Glutamatergic neuron (in vitro differentiated cells): ENCODE results near the gene ARPC1A. TPM values are rescaled to one million over a fixed set of nuclear protein-coding genes. Genes with fewer than 3 reads are reported as not detected.
"Not testable (repeated sequence)": the region's sequence is repeated elsewhere in the genome, so short reads cannot be mapped to it uniquely, and the experiment has no call there.

ENCODE experiments used
- DNase-seq: peaks from one replicate; pipeline ENCODE4 v3.0.0; 2022
- H3K27ac Mint-ChIP-seq: one replicate; pipeline ENCODE4 v1.8.0; 2020; ENCODE audit warnings: mild to moderate bottlenecking, mixed read lengths, inconsistent platforms; ENCODE audit not compliant: unreplicated experiment
- H3K27me3 Mint-ChIP-seq: one replicate; pipeline ENCODE4 v1.8.0; 2020; ENCODE audit warnings: mild to moderate bottlenecking, moderate library complexity, mixed read lengths, inconsistent platforms; ENCODE audit not compliant: unreplicated experiment
- H3K36me3 Mint-ChIP-seq: one replicate; pipeline ENCODE4 v1.8.0; 2020; ENCODE audit warnings: mild to moderate bottlenecking, mixed read lengths, inconsistent platforms; ENCODE audit not compliant: unreplicated experiment
- H3K4me1 Mint-ChIP-seq: one replicate; pipeline ENCODE4 v1.8.0; 2020; ENCODE audit warnings: mild to moderate bottlenecking, low read depth, mixed read lengths, inconsistent platforms; ENCODE audit not compliant: unreplicated experiment
- H3K4me3 Mint-ChIP-seq: one replicate; pipeline ENCODE4 v1.8.0; 2020; ENCODE audit warnings: mild to moderate bottlenecking, mixed read lengths, inconsistent platforms; ENCODE audit not compliant: unreplicated experiment
- H3K9me3 Mint-ChIP-seq: one replicate; pipeline ENCODE4 v1.8.0; 2020; ENCODE audit warnings: mild to moderate bottlenecking, moderate library complexity, mixed read lengths, inconsistent platforms; ENCODE audit not compliant: unreplicated experiment
- total RNA-seq: library from RNA; stranded (reverse); fragmentation: NEBNext Ultra II Directional; extraction: Animal tissue kit (Norgen Biotek cat#: 25700); gene quantifications from one replicate; pipeline ENCODE4 v1.2.1, GENCODE V29; 2021; ENCODE audit not compliant: unreplicated experiment
- TF ChIP-seq, protein P1 (sequence below): fragments of 200-600 bp; sonication (generic); IDR thresholded peaks from one replicate; pipeline ENCODE4 v1.5.0; 2021; ENCODE audit not compliant: partially characterized antibody, unreplicated experiment

Gene ARPC1A
- total RNA-seq, 1 donor from 2014 or later, result 173 TPM

DNA sequence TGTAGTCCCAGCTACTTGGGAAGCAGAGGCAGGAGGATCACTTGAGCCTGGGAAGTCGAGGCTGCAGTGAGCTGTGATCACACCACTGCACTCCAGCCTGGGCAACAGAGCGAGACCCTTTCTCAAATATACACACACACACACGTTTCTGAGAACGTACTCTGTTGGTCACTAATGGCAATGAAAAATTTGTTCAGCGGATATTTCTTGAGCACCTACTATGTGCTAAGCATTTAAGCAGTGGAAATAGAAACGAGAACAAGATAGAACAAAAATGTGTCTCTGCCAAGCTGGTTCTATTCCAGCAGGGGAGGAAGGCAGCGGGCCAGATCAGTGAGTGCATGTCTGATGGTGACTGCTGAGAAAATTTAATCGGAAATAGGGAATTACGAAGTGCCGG, 57.5 kb downstream of the ARPC1A start:
- DNase-seq, result no peak
- no peaks in the 10 kb centered on the region for H3K36me3 Mint-ChIP-seq
- H3K27me3 Mint-ChIP-seq, result peaks cover 3% of the 10 kb centered on the region
- no peak overlapping the region for H3K4me3 Mint-ChIP-seq
- no peaks in the 10 kb centered on the region for H3K4me1 Mint-ChIP-seq
- H3K27ac Mint-ChIP-seq, result no peak overlapping the region
- peaks cover 4% of the 10 kb centered on the region for H3K9me3 Mint-ChIP-seq
- TF ChIP-seq, protein P1, sequence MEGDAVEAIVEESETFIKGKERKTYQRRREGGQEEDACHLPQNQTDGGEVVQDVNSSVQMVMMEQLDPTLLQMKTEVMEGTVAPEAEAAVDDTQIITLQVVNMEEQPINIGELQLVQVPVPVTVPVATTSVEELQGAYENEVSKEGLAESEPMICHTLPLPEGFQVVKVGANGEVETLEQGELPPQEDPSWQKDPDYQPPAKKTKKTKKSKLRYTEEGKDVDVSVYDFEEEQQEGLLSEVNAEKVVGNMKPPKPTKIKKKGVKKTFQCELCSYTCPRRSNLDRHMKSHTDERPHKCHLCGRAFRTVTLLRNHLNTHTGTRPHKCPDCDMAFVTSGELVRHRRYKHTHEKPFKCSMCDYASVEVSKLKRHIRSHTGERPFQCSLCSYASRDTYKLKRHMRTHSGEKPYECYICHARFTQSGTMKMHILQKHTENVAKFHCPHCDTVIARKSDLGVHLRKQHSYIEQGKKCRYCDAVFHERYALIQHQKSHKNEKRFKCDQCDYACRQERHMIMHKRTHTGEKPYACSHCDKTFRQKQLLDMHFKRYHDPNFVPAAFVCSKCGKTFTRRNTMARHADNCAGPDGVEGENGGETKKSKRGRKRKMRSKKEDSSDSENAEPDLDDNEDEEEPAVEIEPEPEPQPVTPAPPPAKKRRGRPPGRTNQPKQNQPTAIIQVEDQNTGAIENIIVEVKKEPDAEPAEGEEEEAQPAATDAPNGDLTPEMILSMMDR, result no peak

DNA sequence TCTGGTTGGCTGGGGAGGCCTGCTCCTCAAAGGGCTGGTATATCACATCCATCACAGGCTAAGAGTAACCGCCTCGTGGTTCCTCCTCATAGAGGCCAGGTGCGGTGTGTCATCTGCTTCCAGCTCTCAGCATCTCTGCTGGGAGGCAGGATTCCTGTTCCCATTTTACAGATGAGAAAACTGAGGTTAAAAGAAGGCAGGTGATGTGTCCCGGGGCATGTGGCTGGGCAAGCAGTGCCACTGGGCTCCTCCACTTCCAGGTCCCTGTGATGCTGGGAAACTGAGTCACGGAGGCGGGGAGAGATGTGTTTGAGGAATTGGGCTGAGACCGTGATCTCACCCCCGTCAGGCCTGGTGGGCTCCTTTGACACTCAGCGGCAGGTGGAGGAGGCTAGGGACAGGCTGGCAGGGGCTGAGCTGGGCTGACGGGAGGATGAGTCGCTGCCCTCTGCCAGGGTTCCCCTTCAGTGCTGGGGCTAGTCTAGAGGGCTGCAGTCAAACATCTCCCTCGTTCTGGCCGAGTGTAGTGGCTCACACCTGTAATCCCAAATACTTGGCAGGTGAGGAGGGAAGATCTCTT, 58.2 kb downstream of the ARPC1A start:
- no peak overlapping the region for H3K4me3 Mint-ChIP-seq
- no peak for DNase-seq
- peaks cover 3% of the 10 kb centered on the region for H3K27me3 Mint-ChIP-seq
- H3K36me3 Mint-ChIP-seq, result no peaks in the 10 kb centered on the region
- TF ChIP-seq, protein P1, result no peak
- no peak overlapping the region for H3K27ac Mint-ChIP-seq
- H3K4me1 Mint-ChIP-seq, result no peaks in the 10 kb centered on the region
- H3K9me3 Mint-ChIP-seq, result peaks cover 4% of the 10 kb centered on the region

DNA sequence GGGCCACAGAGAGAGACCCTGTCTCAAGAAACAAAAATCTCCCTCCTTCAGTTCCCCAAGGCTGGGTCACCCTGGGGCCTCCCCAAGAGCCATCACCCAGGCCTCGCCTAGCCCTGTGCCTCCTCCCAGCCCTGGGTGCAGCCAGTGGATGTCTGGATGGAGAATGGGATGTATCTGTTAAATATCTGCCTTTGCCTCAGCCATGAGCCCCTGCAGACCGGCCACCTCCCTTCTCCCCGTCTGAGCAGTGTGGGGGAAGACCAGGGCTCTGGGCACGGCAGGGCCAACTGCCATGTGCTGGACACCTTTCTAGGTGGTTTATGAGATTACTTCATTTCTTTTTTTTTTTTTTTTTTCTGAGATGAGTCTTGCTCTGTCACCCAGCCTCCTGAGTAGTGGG, 58.8 kb downstream of the ARPC1A start:
- DNase-seq, result no peak
- Mint-ChIP-seq H3K27ac (no peak overlapping the region), H3K36me3 (no peaks in the 10 kb centered on the region), H3K9me3 (peaks cover 4% of the 10 kb centered on the region), H3K4me3 (no peak overlapping the region), H3K27me3 (peaks cover 3% of the 10 kb centered on the region), H3K4me1 (no peaks in the 10 kb centered on the region)
- TF ChIP-seq, protein P1, result no peak

DNA sequence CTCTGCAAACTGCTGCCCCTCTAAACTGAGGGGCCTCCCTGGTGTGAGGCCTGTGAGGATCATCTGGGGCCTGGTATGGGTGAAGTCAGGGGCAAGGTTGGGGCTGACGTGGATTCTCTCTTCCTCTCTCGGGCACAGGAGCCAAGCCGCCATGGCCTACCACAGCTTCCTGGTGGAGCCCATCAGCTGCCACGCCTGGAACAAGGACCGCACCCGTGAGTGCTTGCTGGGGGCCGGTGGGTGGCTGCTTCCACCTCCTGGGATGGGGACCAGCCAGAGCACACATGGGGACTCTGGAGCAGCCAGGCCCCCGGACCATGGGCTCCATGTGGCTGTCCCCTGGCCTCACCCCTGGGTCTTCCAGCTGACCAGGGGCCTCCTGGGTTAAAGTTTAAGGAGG, 59.9 kb downstream of the ARPC1A start:
- Mint-ChIP-seq H3K36me3 (no peaks in the 10 kb centered on the region), H3K27me3 (peaks cover 3% of the 10 kb centered on the region), H3K9me3 (peaks cover 4% of the 10 kb centered on the region), H3K27ac (no peak overlapping the region), H3K4me3 (no peak overlapping the region), H3K4me1 (no peaks in the 10 kb centered on the region)
- DNase-seq, result no peak
- TF ChIP-seq, protein P1, result no peak

DNA sequence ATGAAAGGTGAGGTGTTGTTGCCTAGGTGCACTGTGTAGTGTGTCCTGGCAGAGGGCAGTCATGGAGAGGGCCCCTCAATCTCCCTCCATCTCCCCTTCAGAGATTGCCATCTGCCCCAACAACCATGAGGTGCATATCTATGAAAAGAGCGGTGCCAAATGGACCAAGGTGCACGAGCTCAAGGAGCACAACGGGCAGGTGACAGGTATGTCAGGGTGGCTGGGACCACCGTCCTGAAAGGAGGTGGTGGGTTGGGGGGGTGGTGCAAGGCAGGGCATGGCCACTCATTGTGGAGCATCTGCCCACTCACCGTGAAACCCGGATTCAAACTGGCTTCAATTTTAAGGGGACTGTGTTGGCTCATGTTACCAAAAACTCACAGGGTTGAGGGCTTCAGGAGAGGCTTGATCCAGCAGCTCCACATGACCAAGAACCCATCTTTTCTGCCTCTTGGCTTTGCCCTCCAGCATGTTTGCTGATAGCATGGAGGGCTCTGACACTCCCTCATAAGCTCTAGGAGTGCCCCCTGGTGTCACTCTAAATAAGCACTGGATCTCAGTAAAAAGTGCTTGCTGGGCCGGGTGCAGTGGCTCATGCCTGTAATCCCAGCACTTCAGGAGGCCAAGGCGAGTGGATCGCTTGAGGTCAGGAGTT, 61.0 kb downstream of the ARPC1A start:
- H3K36me3 Mint-ChIP-seq, result no peaks in the 10 kb centered on the region
- peaks cover 3% of the 10 kb centered on the region for H3K27me3 Mint-ChIP-seq
- no peak for DNase-seq
- TF ChIP-seq, protein P1, result no peak
- no peak overlapping the region for H3K27ac Mint-ChIP-seq
- H3K4me3 Mint-ChIP-seq, result no peak overlapping the region
- H3K4me1 Mint-ChIP-seq, result no peaks in the 10 kb centered on the region
- H3K9me3 Mint-ChIP-seq, result peaks cover 4% of the 10 kb centered on the region

DNA sequence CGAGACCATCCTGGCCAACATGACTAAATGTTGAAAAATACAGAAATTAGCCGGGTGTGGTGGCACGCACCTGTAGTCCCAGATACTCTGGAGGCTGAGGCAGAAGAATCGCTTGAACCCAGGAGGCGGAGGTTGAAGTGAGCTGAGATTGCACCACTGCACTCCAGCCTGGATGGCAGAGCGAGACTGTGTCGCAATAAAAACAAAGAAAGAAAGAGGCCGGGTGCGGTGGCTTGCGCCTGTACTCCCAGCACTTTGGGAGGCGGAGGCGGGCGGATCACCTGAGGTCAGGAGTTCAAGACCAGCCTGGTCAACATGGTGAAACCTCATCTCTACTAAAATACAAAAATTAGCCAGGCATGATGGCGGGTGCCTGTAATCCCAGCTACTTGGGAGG, 61.5 kb downstream of the ARPC1A start:
- not testable (repeated sequence) for DNase-seq, H3K36me3 Mint-ChIP-seq, H3K4me3 Mint-ChIP-seq, H3K27ac Mint-ChIP-seq, H3K4me1 Mint-ChIP-seq, H3K9me3 Mint-ChIP-seq, H3K27me3 Mint-ChIP-seq
